Endodermal cell (in vitro differentiated cells): ENCODE measurements around the gene ARHGAP33. TPM values are rescaled to one million over a fixed set of nuclear protein-coding genes. Genes with fewer than 3 reads are reported as not detected.
"Not testable (repeated sequence)": the region's sequence is repeated elsewhere in the genome, so short reads cannot be mapped to it uniquely, and the experiment has no call there.

Source experiments
- DNase-seq: peaks from one replicate; pipeline ENCODE4 v3.0.0-alpha.2; 2017
- H3K27ac ChIP-seq: 2 replicates; pipeline ENCODE4 v1.5.1; 2013; ENCODE audit warnings: mild to moderate bottlenecking, low read depth, low read length, moderate library complexity
- H3K27me3 ChIP-seq: 2 replicates; pipeline ENCODE4 v1.6.1; 2013; ENCODE audit warnings: mild to moderate bottlenecking, low read length, moderate library complexity; ENCODE audit not compliant: insufficient read depth, control insufficient read depth, poor library complexity, severe bottlenecking
- H3K36me3 ChIP-seq: 2 replicates; pipeline ENCODE4 v1.7.0; 2013; ENCODE audit warnings: mild to moderate bottlenecking, low read length, moderate library complexity; ENCODE audit not compliant: control insufficient read depth, insufficient read depth
- H3K4me1 ChIP-seq: one replicate; pipeline ENCODE4 v1.7.0; 2013; ENCODE audit warnings: low read length; ENCODE audit not compliant: control insufficient read depth, insufficient read depth
- H3K4me3 ChIP-seq: 2 replicates; pipeline ENCODE4 v1.5.1; 2013; ENCODE audit warnings: mild to moderate bottlenecking, low read length, moderate library complexity
- H3K9ac ChIP-seq: 2 replicates; pipeline ENCODE4 v1.6.1; 2013; ENCODE audit warnings: mild to moderate bottlenecking, low read length, moderate library complexity; ENCODE audit not compliant: poor library complexity, severe bottlenecking; ENCODE audit errors: extremely low read depth
- H3K9me3 ChIP-seq: 2 replicates; pipeline ENCODE4 v1.6.1; 2013; ENCODE audit warnings: mild to moderate bottlenecking, low read length, moderate library complexity; ENCODE audit not compliant: control insufficient read depth
- H3K27ac Mint-ChIP-seq: 2 replicates; pipeline ENCODE4 v1.8.0; 2020; ENCODE audit warnings: mixed read lengths
- H3K27me3 Mint-ChIP-seq: 2 replicates; pipeline ENCODE4 v1.8.0; 2021; ENCODE audit warnings: mild to moderate bottlenecking, mixed read lengths; ENCODE audit not compliant: insufficient read depth
- H3K36me3 Mint-ChIP-seq: 2 replicates; pipeline ENCODE4 v1.8.0; 2020; ENCODE audit warnings: low read depth, mixed read lengths
- H3K4me1 Mint-ChIP-seq: 2 replicates; pipeline ENCODE4 v1.8.0; 2020; ENCODE audit warnings: mixed read lengths
- H3K4me3 Mint-ChIP-seq: 2 replicates; pipeline ENCODE4 v1.8.0; 2020; ENCODE audit warnings: mild to moderate bottlenecking, moderate library complexity, mixed read lengths
- H3K9me3 Mint-ChIP-seq: 2 replicates; pipeline ENCODE4 v1.8.0; 2020; ENCODE audit warnings: mild to moderate bottlenecking, mixed read lengths
- CTCF ChIP-seq: fragments of 200-600 bp; sonication (generic); conservative IDR thresholded peaks from 2 replicates; pipeline ENCODE4 v1.5.0; 2021; ENCODE audit warnings: antibody characterized with exemption, mild to moderate bottlenecking
- WGBS, 2 experiments: methylation state at CpG; one replicate each; pipeline versions ENCODE4 v1.1.5 to v1.1.7; 2013; ENCODE audit warnings: missing lambda C conversion rate in 2 of 2, mixed read lengths in 1 of 2; ENCODE audit not compliant: insufficient coverage in 1 of 2, insufficient read length in 1 of 2; 5-methylcytosine and 5-hydroxymethylcytosine counted together
- total RNA-seq, 2 donors: library from RNA; stranded (reverse); fragmentation: NEBNext Ultra II Directional in 1 of 2; extraction: Animal tissue kit (Norgen Biotek cat#: 25700) in 1 of 2; gene quantifications; 2 replicates in 1 of 2; 3 replicates in 1 of 2; pipeline ENCODE4 v1.2.1, GENCODE V29; 2021

ARHGAP33 gene
- total RNA-seq, 2 donors from 2014 or later: 12.7 to 15.0 TPM

- no peak for TF ChIP-seq CTCF
- H3K36me3 ChIP-seq: no peaks in the 10 kb centered on the region
- H3K4me1 ChIP-seq: no peaks in the 10 kb centered on the region
- H3K4me3 ChIP-seq: no peak overlapping the region
- Mint-ChIP-seq H3K4me1 (no peaks in the 10 kb centered on the region), H3K36me3 (no peaks in the 10 kb centered on the region), H3K4me3 (no peak overlapping the region), H3K9me3 (no peaks in the 10 kb centered on the region), H3K27me3 (peaks cover 28% of the 10 kb centered on the region), H3K27ac (no peak overlapping the region)
- H3K9me3 ChIP-seq: no peaks in the 10 kb centered on the region
- peaks cover 48% of the 10 kb centered on the region for H3K27me3 ChIP-seq
- 76% methylated on average over 8 to 18 of the region's 18 CpGs for whole genome bisulfite sequencing, 2 experiments
- H3K27ac ChIP-seq: no peak overlapping the region
- no peak overlapping the region for H3K9ac ChIP-seq
- DNase-seq: no peak
These were observed 55.6 kb downstream of the ARHGAP33 start for GRCh38 chr19:35830986-35831385.

DNA sequence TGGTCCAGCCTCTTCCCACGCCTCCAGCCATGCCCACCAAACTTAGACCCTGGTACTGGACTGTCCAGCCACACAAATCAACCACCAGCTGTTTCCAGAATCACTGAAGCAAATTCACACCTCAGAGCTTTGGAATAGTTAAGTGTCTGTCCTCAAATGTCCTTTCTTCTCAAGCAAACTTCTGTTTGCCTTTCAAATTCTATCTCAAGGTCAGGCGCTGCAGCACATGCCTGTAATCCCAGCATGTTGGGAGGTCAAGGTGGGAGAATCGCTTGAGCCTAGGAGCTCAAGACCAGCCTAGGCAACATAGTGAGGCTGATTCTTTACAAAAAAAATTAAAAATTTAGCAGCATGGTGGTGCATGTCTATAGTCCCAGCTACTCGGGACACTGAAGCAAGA, 56.7 kb downstream of the ARHGAP33 start:
- H3K9me3 Mint-ChIP-seq: no peaks in the 10 kb centered on the region
- H3K9me3 ChIP-seq: no peaks in the 10 kb centered on the region
- H3K27ac ChIP-seq: no peak overlapping the region
- H3K36me3 Mint-ChIP-seq: no peaks in the 10 kb centered on the region
- H3K4me3 ChIP-seq: no peak overlapping the region
- H3K4me3 Mint-ChIP-seq: no peak overlapping the region
- no peak overlapping the region for H3K9ac ChIP-seq
- H3K27me3 ChIP-seq: peaks cover 55% of the 10 kb centered on the region
- H3K4me1 Mint-ChIP-seq: no peaks in the 10 kb centered on the region
- no peak for TF ChIP-seq CTCF
- no peak overlapping the region for H3K27ac Mint-ChIP-seq
- peaks cover 34% of the 10 kb centered on the region for H3K27me3 Mint-ChIP-seq
- H3K36me3 ChIP-seq: no peaks in the 10 kb centered on the region
- WGBS, 2 experiments: 72 to 81% methylated on average over 4 of the region's 4 CpGs
- no peaks in the 10 kb centered on the region for H3K4me1 ChIP-seq
- DNase-seq: no peak

DNA sequence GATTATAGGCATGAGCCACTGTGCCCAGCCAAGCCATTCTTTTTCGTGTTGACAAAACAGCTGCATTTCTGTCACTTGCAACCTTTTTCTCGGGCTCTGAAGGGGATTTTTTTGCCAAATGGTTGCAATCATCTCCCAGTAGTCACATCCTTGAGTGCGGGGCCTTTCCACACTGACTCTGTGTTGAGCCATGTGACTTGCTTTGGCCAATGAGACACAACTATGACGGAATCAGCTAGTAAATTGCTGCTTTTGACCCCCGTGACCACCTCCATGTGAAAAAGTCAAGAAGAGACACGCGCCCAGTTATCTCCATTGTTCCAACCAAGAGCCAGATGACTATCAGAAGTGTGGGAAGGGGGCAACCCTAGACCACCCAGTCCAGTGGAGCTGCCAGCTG, 58.6 kb downstream of the ARHGAP33 start:
- H3K36me3 ChIP-seq: no peaks in the 10 kb centered on the region
- H3K27me3 ChIP-seq: peaks cover 55% of the 10 kb centered on the region
- no peak for DNase-seq
- H3K4me3 ChIP-seq: no peak overlapping the region
- no peaks in the 10 kb centered on the region for H3K36me3 Mint-ChIP-seq
- no peak overlapping the region for H3K4me3 Mint-ChIP-seq
- H3K9ac ChIP-seq: no peak overlapping the region
- no peak for TF ChIP-seq CTCF
- 70 to 72% methylated on average over 7 of the region's 7 CpGs for WGBS, 2 experiments
- no peak overlapping the region for H3K27ac ChIP-seq
- no peaks in the 10 kb centered on the region for H3K4me1 ChIP-seq
- H3K4me1 Mint-ChIP-seq: no peaks in the 10 kb centered on the region
- no peaks in the 10 kb centered on the region for H3K9me3 Mint-ChIP-seq
- no peak overlapping the region for H3K27ac Mint-ChIP-seq
- no peaks in the 10 kb centered on the region for H3K9me3 ChIP-seq
- H3K27me3 Mint-ChIP-seq: peaks cover 41% of the 10 kb centered on the region

DNA sequence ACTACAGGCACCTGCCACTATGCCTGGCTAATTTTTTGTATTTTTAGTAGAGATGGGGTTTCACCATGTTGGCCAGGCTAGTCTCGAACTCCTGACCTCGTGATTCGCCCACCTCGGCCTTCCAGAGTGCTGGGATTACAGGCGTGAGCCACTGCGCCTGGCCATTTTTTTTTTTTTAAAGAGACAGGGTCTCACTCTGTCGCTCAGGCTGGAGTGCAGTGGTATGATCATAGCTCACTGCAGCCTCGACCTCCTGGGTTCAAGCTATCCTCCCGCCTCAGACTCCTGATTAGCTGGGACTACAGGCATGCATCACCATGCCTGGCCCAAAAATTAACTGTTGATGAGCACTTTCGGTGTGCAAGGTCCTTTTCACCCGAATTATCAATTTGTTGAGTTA, 60.7 kb downstream of the ARHGAP33 start:
- not testable (repeated sequence) for H3K9ac ChIP-seq, H3K36me3 ChIP-seq, H3K4me3 Mint-ChIP-seq, H3K4me1 Mint-ChIP-seq, H3K27ac Mint-ChIP-seq, H3K36me3 Mint-ChIP-seq, H3K9me3 ChIP-seq, H3K4me1 ChIP-seq, H3K4me3 ChIP-seq, DNase-seq, H3K9me3 Mint-ChIP-seq, H3K27ac ChIP-seq
- peaks cover 54% of the 10 kb centered on the region for H3K27me3 ChIP-seq
- 64 to 77% methylated on average over 11 of the region's 11 CpGs for WGBS, 2 experiments
- peaks cover 42% of the 10 kb centered on the region for H3K27me3 Mint-ChIP-seq
